Activated CD4-positive, alpha-beta T cell treated with anti-CD3 and anti-CD28 coated beads, Interleukin-2, amount 10 ng/mL, durations not matched to agents 7 days and 5 days (primary cell): Measurements from ENCODE around the gene APOLD1. TPM values are rescaled to one million over a fixed set of nuclear protein-coding genes. Genes with fewer than 3 reads are reported as not detected.
"Not testable (repeated sequence)": the region's sequence is repeated elsewhere in the genome, so short reads cannot be mapped to it uniquely, and the experiment has no call there.

Experiments used
- CTCF ChIA-PET: fragments of 350-600 bp; sonication (Branson Sonifier 250); formaldehyde crosslinking; loops from one replicate; lab custom pipeline; 2021; ENCODE audit warnings: antibody characterized with exemption; lab: Charles Lee
- POLR2A ChIA-PET: fragments of 350-600 bp; sonication (Branson Sonifier 250); formaldehyde crosslinking; loops from one replicate; lab custom pipeline; 2021; ENCODE audit warnings: antibody characterized with exemption; lab: Charles Lee
- DNase-seq: peaks from one replicate; pipeline ENCODE4 v3.0.0-alpha.2; 2020
- H3K27ac Mint-ChIP-seq: one replicate; pipeline ENCODE4 v1.8.0; 2021; ENCODE audit warnings: mild to moderate bottlenecking, moderate library complexity, mixed read lengths
- H3K27me3 Mint-ChIP-seq: one replicate; pipeline ENCODE4 v1.8.0; 2021; ENCODE audit warnings: mixed read lengths
- H3K36me3 Mint-ChIP-seq: one replicate; pipeline ENCODE4 v1.8.0; 2021; ENCODE audit warnings: low read depth, mixed read lengths
- H3K4me1 Mint-ChIP-seq: one replicate; pipeline ENCODE4 v1.8.0; 2021; ENCODE audit warnings: mixed read lengths
- H3K4me3 Mint-ChIP-seq: one replicate; pipeline ENCODE4 v1.8.0; 2021; ENCODE audit warnings: mild to moderate bottlenecking, moderate library complexity, mixed read lengths
- H3K9me3 Mint-ChIP-seq: one replicate; pipeline ENCODE4 v1.8.0; 2021; ENCODE audit warnings: mixed read lengths
- total RNA-seq, 2 experiments: library from RNA; stranded (reverse); gene quantifications; one replicate each; pipeline ENCODE4 v1.2.3, GENCODE V29; 2021

Gene APOLD1
- total RNA-seq, 2 experiments from 2014 or later = 14.4 to 15.5 TPM

DNA sequence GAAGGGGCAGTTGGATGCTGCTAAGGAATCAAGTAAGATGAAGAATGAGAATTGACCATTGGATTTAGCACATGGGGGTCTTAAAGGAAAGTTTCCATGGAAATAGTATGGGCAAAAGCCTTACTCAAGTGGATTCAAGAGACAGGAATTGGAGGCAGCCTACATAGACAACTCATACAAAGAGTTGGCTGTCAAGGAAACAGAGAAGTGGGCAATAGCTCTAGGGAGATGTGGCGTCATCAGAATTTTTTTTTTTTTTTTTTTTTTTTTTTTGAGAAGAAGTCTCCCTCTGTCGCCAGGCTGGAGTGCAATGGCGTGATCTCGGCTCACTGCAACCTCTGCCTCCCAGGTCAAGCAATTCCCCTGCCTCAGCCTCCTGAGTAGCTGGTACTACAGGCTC lies 16.2 kb downstream of the APOLD1 start:
- CTCF ChIA-PET = not testable (repeated sequence)

DNA sequence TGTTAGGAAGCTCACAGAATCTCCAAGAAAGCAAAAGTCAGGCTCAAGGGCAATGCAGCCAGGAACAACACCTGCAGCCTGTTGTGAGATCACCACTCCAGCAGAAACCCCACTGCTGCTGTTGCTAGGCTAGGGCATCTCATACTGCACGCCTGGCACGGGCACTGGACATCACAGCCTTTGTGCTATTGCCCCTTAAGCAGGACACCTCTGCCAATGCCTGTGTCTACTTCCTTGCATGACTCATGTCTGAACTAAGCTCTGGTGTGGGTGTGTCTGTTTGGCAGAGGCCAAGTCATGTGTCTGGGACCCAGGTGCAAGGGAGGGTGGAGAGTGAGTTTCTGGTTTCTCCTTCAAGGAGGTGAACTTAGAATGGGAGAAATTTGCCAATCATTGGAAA lies 17.7 kb downstream of the APOLD1 start:
- Mint-ChIP-seq H3K27me3 (no peaks in the 10 kb centered on the region), H3K9me3 (peaks cover 4% of the 10 kb centered on the region), H3K27ac (peak overlapping the region; percentile 61), H3K4me3 (peak overlapping the region; percentile 35), H3K4me1 (peaks cover 58% of the 10 kb centered on the region), H3K36me3 (peaks cover 3% of the 10 kb centered on the region)
- peak; percentile 64 for DNase-seq
- ChIA-PET CTCF (interaction anchor here (0.6 to 4.0 kb wide), 12 partner anchors 9 to 194 kb away, joined by 3 to 21 read pairs (median 3); partner anchors contain the start of gene DDX47), POLR2A (interaction anchor here (0.6 kb wide), 1 partner anchor 24 kb away, joined by 4 read pairs; no protein-coding TSS in a partner anchor)

More for the DNA sequence above, 16.2 kb downstream of the APOLD1 start:
- DNase-seq, H3K36me3 Mint-ChIP-seq, H3K9me3 Mint-ChIP-seq, H3K4me3 Mint-ChIP-seq, H3K27me3 Mint-ChIP-seq: not testable (repeated sequence)
- H3K27ac Mint-ChIP-seq = peak overlapping the region; percentile 50
- peaks cover 53% of the 10 kb centered on the region for H3K4me1 Mint-ChIP-seq
- POLR2A ChIA-PET = interaction anchor here (1.0 kb wide), 1 partner anchor 15 kb away, joined by 3 read pairs; no protein-coding TSS in a partner anchor

DNA sequence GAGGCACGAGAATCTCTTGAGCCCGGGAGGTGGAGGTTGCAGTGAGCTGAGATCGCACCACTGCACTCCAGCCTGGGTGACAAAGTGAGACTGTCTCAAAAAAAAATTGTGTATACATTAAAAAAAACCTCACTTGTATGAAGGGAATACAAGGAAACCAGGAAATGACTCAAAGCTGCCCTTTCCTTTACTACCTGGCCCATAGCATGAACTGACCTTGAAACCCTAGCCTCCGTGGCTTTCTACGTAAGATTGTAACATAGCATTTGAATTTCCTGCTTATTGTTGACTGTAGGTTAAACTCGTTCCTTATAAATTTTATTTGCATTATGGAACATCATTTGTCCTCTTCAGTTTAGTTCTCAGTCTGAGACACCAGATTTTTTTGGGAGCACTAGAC lies 18.6 kb downstream of the APOLD1 start:
- Mint-ChIP-seq H3K4me3 (no peak overlapping the region), H3K27ac (no peak overlapping the region), H3K27me3 (no peaks in the 10 kb centered on the region), H3K4me1 (peaks cover 66% of the 10 kb centered on the region), H3K36me3 (peaks cover 3% of the 10 kb centered on the region), H3K9me3 (peaks cover 4% of the 10 kb centered on the region)
- CTCF ChIA-PET = interaction anchor here (0.6 to 4.0 kb wide), 6 partner anchors 9 to 298 kb away, joined by 3 to 21 read pairs (median 4); partner anchors contain the start of gene DDX47
- POLR2A ChIA-PET = interaction anchor here (0.5 kb wide), 1 partner anchor 108 kb away, joined by 3 read pairs; no protein-coding TSS in a partner anchor
- DNase-seq = no peak

DNA sequence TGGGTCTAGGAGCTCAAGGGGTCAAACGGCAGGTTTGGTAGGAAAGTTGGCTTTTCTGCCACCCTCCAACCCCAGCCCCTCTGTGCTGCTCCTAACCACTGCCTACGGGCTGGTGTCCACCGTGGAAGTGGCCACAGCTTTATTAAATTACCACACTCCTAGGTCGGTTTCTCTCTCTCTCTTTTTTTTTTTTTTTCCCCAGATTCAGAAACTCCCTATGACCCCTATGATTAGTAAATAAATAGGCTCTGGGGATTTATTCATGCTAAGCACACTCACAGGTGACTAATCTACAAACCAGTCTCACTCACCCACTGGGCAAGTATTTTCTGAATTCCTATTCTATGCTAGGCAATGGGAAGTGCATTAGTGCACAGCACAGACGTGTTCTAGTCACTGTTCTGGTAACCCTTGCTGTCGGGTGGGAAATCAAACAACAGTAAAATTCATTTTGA lies 19.0 kb downstream of the APOLD1 start:
- Mint-ChIP-seq H3K36me3 (peaks cover 3% of the 10 kb centered on the region), H3K9me3 (peaks cover 3% of the 10 kb centered on the region), H3K27me3 (no peaks in the 10 kb centered on the region), H3K4me3 (no peak overlapping the region), H3K27ac (no peak overlapping the region), H3K4me1 (peaks cover 71% of the 10 kb centered on the region)
- ChIA-PET CTCF (interaction anchor here (0.6 to 4.0 kb wide), 5 partner anchors 8 to 298 kb away, joined by 3 to 21 read pairs (median 4); partner anchors contain the start of gene DDX47), POLR2A (no interaction called here)
- DNase-seq = no peak

DNA sequence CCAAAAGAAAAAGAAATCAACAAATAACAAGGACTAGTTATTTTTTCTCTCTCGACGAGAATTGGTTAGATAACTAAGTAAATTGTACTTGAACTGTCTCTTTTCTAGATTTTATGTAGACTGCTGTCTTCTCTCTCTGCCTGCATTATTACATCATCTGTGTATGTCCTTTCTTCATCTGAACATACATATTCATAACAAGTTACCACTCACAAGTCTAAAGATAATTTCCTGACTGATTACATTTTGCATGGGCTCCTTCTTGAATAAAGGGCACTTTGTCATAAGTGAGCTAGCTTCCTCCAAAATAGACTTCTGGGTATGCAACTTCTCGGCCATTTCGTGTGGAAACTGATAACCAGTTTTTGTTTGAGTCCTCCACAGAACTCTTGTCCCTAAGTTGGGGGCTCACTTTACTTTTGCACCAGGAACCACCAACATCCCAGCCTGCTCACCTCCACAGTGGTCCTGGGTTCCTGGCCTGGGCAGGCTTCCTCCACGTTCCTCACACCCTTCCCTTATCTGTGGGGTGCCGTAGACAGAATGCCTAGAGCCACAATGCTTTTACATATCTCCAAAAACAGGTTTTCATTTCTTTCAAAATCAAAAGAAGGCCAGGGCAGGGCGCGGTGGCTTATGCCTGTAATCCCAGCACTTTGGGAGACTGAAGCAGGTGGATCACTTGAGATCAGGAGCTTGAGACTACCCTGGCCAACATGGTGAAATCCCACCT lies 21.5 kb downstream of the APOLD1 start:
- Mint-ChIP-seq H3K27ac (peak overlapping the region; percentile 99), H3K27me3 (no peaks in the 10 kb centered on the region), H3K4me3 (no peak overlapping the region), H3K36me3 (peaks cover 3% of the 10 kb centered on the region), H3K9me3 (no peaks in the 10 kb centered on the region), H3K4me1 (peaks cover 82% of the 10 kb centered on the region)
- POLR2A ChIA-PET = no interaction called here
- CTCF ChIA-PET = interaction anchor here (0.9 kb wide), 1 partner anchor 9 kb away, joined by 3 read pairs; no protein-coding TSS in a partner anchor
- no peak for DNase-seq

DNA sequence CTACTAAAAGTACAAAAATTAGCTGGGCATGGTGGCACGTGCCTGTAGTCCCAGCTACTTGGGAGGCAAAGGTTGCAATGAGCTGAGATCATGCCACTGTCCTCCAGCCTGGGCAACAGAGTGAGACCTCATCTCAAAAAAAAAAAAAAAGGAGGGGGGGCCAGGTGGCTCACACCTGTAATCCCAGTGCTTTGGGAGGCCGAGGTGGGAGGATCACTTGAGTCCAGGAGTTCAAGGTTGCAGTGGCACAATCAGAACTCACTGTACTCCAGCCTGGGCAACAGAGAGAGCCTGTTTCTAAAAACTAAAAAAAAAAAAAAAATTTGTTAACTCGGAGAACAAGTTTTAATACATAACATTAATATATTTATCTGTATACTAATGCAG lies 22.1 kb downstream of the APOLD1 start:
- POLR2A ChIA-PET, H3K9me3 Mint-ChIP-seq, H3K36me3 Mint-ChIP-seq, DNase-seq, H3K27me3 Mint-ChIP-seq: not testable (repeated sequence)
- H3K4me3 Mint-ChIP-seq = peak overlapping the region; percentile 23
- peaks cover 81% of the 10 kb centered on the region for H3K4me1 Mint-ChIP-seq
- peak overlapping the region; percentile 99 for H3K27ac Mint-ChIP-seq
- CTCF ChIA-PET = interaction anchor here (0.9 kb wide), 1 partner anchor 9 kb away, joined by 3 read pairs; no protein-coding TSS in a partner anchor

DNA sequence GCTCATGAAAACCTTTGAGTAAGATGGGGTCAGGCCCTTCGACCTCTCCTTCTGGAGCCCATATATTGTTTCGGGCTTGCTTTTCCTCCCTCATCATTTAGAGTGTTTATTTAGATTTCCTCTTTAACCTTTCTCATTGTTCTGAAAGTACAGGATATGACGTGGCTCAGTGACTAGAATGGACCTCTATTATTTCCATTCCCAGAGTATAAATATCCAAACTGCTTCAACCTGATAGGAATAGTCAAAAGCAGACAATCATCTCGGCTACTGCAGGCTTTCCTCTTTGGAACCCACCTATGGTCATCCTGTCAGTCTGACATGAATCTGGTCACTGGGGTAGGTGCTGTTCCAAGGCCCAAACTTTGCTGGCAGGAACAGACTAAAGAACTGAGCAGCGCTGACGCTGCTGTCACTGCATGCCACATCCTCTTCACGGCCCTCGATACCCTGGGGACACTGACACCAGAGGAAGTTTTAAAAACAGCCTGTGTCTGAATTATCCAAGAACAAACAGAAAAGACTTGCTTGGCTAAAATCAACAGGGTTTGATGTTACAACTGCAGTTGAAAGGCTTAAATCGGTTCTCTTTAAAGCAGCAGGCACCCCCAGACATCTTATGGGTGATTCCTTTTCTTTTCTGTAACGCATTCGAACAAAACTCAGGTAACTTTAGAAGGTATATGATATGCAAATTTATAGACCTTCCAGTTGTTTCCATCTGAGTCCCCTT lies 22.7 kb downstream of the APOLD1 start:
- peak overlapping the region; percentile 99 for H3K27ac Mint-ChIP-seq
- peak; percentile 77 for DNase-seq
- CTCF ChIA-PET = interaction anchor here (0.9 to 1.4 kb wide), 3 partner anchors 8 to 189 kb away, joined by 3 to 5 read pairs (median 3); no protein-coding TSS in a partner anchor
- POLR2A ChIA-PET = no interaction called here
- H3K9me3 Mint-ChIP-seq = no peaks in the 10 kb centered on the region
- peaks cover 81% of the 10 kb centered on the region for H3K4me1 Mint-ChIP-seq
- peaks cover 2% of the 10 kb centered on the region for H3K36me3 Mint-ChIP-seq
- no peaks in the 10 kb centered on the region for H3K27me3 Mint-ChIP-seq
- peak overlapping the region; percentile 60 for H3K4me3 Mint-ChIP-seq

DNA sequence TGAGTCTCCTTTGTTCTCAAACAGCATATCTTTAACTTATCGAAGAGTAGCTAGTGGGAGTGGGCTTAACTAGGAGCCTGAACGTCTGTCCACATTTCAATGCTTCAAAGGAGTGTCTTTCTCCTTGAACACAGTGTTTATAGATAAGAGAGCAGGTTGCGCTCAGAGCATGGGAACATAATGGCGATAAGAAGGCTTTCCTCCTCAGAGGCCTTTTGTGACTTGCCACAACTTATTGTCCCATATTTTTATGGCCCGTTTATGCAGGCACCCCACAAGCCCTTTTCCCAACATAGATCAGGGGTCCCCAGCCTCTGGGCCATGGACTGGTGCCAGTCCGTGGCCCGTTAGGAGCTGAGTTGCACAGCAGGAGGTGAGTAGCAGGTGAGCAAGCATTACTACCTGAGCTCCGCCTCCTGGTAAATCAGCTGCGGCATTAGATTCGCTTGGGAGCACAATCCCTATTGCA lies 25.1 kb downstream of the APOLD1 start:
- Mint-ChIP-seq H3K4me1 (peaks cover 83% of the 10 kb centered on the region), H3K36me3 (peaks cover 13% of the 10 kb centered on the region), H3K27me3 (no peaks in the 10 kb centered on the region), H3K27ac (no peak overlapping the region), H3K9me3 (no peaks in the 10 kb centered on the region), H3K4me3 (no peak overlapping the region)
- ChIA-PET POLR2A (no interaction called here), CTCF (interaction anchor here (1.3 kb wide), 1 partner anchor 26 kb away, joined by 4 read pairs; no protein-coding TSS in a partner anchor)
- DNase-seq = no peak

DNA sequence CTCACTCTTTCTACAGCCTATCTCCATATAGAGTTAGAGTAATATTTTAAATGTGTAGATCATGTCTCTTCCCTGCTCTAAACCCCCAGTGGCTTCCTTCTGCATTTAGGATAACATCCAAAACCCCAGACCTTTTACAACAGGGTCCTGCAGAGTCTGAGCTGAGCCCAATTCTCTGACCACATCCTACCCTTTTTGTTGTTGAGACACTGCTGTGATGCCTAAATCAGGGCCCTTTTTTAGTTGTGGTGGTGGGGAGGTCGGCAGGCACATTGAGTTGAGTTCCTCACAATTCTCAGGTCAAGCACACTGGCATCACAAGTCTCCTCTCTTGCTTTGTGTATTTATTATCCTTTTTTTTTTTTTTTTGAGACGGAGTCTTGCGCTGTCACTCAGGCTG lies 25.9 kb downstream of the APOLD1 start:
- Mint-ChIP-seq H3K9me3 (no peaks in the 10 kb centered on the region), H3K27ac (peak overlapping the region; percentile 58), H3K4me3 (no peak overlapping the region), H3K36me3 (peaks cover 21% of the 10 kb centered on the region), H3K27me3 (no peaks in the 10 kb centered on the region), H3K4me1 (peaks cover 85% of the 10 kb centered on the region)
- POLR2A ChIA-PET = no interaction called here
- no peak for DNase-seq
- CTCF ChIA-PET = interaction anchor here (0.6 to 1.3 kb wide), 2 partner anchors 27 to 170 kb away, joined by 3 to 4 read pairs; no protein-coding TSS in a partner anchor

DNA sequence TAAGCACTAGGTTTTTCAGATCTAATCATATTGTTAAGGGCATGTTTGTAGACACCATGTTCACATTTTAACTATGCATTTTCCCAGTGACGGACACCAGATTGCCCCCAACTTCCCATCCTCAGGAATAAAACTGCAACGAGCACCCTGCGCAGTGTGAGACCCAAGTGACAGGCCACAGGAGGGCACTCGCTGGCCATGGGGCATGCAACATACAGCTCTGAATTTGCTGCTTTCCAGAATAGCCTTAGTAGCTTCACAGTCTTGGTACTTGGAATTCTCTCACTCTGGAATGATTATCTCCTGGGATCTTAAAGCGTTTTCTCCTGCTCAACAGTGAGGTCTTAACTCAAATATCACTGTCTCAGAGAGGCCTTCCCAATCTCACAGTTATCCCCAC lies 26.7 kb downstream of the APOLD1 start:
- no peak for DNase-seq
- H3K36me3 Mint-ChIP-seq = peaks cover 23% of the 10 kb centered on the region
- no peaks in the 10 kb centered on the region for H3K9me3 Mint-ChIP-seq
- ChIA-PET CTCF (interaction anchor here (0.6 to 2.5 kb wide), 12 partner anchors 9 to 484 kb away, joined by 3 to 12 read pairs (median 4); no protein-coding TSS in a partner anchor), POLR2A (no interaction called here)
- H3K4me1 Mint-ChIP-seq = peaks cover 86% of the 10 kb centered on the region
- H3K27me3 Mint-ChIP-seq = no peaks in the 10 kb centered on the region
- H3K27ac Mint-ChIP-seq = peak overlapping the region; percentile 58
- no peak overlapping the region for H3K4me3 Mint-ChIP-seq

DNA sequence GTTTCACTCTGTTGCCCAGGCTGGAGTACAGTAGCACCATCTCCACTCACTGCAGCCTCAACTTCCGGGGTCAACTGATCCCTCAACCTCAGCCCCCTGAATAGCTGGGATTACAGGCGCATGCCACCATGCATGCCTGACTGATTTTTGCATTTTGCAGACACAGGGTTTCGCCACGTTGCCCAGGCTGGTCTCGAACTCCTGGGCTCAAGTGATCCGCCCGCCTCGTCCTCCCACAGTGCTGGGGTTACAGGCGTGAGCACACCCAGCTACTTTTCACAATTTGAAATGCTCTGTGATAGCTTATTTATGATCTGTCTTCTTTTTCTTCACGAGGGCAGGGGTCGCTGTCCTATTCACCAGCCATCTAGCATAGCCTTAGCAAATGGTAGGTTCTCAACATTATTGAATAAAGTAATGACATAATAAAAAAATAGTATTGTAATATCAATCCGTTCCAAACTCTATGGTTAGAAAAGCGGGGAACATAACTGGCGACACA lies 27.2 kb downstream of the APOLD1 start:
- H3K27ac Mint-ChIP-seq = peak overlapping the region; percentile 89
- POLR2A ChIA-PET = interaction anchor here (0.6 kb wide), 1 partner anchor 474 kb away, joined by 9 read pairs; no protein-coding TSS in a partner anchor
- CTCF ChIA-PET = interaction anchor here (0.8 to 2.5 kb wide), 10 partner anchors 9 to 461 kb away, joined by 3 to 12 read pairs (median 6); no protein-coding TSS in a partner anchor

More for the DNA sequence above, 27.2 kb downstream of the APOLD1 start:
- DNase-seq = no peak
- H3K4me1 Mint-ChIP-seq = peaks cover 84% of the 10 kb centered on the region
- H3K4me3 Mint-ChIP-seq = peak overlapping the region; percentile 86
- H3K9me3 Mint-ChIP-seq = no peaks in the 10 kb centered on the region
- no peaks in the 10 kb centered on the region for H3K27me3 Mint-ChIP-seq
- H3K36me3 Mint-ChIP-seq = peaks cover 24% of the 10 kb centered on the region
